GM21825 (cell line): ENCODE measurements around the gene RASIP1.
"Not testable (repeated sequence)": the region's sequence is repeated elsewhere in the genome, so short reads cannot be mapped to it uniquely, and the experiment has no call there.

ENCODE experiments used
- ATAC-seq: cut with Tn5 transposase; IDR thresholded peaks from one replicate; pipeline ENCODE4 v1.9.1; 2021; ENCODE audit warnings: mild to moderate bottlenecking, moderate library complexity; ENCODE audit not compliant: unreplicated experiment

The RASIP1 gene

DNA sequence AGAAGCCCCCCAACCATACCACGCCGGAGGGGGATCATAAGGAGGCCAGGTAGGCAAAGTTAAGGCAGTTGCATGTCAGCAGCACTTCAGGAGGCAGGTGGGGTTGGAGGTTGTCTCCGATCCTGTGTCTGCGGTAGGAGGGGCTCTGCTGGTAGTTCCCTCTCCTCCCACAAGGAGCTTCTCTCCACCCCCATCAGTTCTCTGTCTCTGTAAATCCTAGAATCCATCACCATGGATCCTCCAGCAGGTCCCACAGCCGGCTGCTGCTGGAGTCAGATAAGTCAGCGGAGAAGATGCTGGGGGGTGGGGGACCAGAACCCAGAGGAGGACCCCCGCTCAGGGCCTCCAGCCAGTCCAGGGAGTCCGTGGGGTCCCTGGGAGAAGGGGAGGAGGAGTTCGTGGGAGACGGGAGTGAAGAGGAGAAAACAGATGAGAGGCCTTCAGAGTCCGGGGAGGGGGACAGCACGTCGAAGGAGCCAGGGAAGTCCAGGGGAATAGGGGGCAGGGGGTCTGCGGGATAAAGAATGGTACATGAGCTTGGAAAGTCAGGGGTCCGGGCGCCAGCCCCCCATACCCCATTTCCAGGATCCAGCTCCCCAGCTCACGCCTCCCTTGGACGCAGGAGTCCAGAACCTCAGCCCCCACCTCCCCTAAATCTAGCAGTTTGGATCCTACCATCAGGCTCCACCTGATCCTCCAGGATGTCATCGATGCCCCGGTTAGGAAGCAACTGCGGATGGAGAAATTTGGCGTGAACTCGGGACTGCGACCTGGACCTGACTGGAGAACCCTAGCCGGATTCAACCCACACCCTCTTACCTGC is 27.2 kb downstream of the RASIP1 start:
- no peak for ATAC-seq

DNA sequence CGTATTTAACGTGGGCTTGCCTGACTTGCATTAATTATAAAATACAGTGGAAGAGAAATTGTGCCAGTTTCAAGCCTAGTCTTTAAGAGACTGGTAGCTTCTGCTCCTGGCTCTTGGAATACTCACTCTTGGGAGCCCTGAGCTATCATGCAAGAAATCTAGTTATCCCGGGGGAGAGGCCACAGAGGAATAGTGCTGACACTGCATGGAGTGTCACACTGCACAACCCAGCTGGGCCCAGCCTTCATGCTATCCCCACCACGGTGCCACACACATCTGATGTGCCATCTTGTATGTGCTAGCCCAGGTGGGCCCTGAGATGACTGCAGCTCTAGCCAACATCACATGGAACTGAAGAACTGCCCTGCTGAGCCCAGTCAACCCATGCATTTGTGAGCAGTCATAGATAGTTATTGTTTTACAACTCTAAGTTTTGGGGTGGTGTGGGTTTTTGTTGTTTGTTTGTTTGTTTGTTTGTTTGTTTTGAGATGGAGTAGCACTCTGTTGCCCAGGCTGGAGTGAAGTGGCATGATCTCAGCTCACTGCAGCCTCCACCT is 29.2 kb downstream of the RASIP1 start:
- no peak for ATAC-seq

DNA sequence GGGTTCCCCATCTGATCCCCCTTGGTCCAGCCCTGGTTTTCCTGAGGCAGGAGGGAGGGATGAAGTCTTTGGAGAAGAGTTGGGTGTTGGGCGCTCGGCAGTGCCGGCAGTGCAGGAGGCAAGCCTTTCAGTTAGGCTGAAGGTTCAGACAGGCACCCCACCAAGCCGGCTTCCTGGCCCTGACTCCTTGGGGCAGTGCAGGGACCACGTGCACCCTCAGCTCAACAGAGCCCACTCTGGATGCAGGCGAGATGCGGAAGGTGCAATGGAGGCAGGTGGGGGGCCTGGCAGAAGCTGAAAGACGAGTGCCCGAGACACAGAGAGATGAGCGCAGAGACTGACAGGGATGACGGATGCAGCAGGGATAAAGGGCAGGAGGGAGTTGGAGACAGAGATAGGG is 31.9 kb downstream of the RASIP1 start:
- no peak for ATAC-seq

DNA sequence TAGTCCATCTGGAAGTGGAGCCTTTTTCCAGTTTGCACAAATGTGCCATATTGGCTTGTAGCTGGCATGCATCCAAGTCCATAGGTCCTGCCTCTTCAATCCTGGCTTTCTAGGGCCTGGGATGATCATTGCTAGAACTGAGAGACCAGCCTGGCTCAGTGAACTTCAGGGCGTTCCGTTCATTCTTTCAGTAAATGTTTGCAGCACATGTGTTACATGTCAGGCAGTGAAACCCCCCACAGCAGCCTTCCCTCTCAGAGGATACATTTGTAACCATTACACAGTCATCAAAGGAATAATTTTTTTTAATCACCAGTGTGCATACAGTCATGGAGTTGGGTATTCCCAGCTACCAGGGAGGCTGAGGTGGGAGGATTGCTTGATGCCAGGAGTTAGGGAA is 35.0 kb downstream of the RASIP1 start:
- ATAC-seq = no peak

DNA sequence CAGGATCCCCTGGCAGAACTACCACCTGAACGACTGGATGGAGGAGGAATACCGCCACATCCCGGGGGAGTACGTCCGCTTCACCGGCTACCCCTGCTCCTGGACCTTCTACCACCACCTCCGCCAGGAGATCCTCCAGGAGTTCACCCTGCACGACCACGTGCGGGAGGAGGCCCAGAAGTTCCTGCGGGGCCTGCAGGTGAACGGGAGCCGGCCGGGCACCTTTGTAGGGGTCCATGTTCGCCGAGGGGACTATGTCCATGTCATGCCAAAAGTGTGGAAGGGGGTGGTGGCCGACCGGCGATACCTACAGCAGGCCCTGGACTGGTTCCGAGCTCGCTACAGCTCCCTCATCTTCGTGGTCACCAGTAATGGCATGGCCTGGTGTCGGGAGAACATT is 37.1 kb downstream of the RASIP1 start:
- ATAC-seq = no peak

DNA sequence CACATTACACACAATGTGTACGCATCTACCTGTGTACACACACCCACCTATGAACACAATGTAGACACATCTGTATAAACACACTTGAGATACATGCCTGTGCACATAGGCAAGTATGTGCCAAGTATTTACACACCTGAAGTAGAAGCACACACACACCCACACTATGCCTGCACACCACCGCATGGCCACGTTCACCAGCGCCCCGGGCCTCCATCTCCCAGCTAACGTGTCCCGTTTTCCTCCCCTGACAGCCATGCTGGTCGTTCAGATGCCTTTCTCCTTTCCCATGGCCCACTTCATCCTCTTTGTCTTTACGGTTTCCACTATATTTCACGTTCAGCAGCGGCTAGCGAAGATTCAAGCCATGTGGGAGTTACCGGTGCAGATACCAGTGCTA is 37.7 kb downstream of the RASIP1 start:
- no peak for ATAC-seq

DNA sequence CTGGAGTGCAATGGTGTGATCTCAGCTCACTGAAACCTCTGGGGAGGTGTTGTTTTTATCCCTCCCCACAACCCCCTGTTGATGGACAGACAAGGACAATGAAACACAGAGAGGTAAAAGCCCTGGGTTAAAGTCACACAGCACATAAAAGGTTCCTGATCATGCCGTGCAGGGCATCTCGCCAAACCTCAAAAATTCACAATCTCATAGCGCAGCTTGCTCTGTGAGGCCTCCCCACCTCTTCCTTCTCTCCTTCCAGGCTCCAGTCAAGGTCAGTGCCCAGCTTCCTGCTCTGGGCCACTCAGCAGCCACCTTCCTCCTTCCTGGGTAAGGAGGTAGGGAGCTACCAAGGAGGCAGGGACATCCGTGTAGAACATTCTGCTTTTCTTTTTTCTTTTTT is 42.4 kb downstream of the RASIP1 start:
- ATAC-seq = no peak

DNA sequence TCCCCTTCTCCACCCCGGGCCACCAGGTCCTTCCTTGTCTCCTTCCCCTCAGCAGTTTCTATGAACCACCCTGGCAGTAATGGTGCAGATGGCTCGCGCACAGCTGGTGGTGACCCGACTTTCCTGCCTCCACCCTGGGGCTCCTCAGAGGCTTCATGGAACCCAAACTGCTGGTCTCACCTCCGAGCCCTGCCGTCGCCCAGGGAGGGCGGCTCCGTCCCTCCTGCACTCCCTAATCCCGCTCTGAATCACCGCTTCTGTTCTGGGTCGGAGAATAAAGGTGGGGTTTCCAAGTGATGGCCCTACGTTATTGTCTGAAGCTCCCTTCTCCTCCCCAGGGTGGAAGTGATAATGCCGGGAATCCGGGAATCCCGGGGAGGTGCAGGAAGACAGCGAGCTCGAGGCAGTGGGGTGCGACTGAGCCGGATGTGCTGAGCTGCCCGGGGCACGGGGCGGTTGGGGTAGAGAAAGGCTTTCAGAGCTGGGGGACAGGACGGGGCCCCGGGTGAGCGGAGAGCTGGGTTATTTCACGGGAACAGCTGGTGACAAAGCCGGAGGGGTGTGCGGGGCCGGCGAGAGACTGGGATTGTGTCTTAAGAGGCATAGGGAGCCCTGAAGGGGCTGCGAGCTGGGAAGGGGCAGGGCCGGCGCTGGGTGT is 43.9 kb downstream of the RASIP1 start:
- ATAC-seq = no peak

DNA sequence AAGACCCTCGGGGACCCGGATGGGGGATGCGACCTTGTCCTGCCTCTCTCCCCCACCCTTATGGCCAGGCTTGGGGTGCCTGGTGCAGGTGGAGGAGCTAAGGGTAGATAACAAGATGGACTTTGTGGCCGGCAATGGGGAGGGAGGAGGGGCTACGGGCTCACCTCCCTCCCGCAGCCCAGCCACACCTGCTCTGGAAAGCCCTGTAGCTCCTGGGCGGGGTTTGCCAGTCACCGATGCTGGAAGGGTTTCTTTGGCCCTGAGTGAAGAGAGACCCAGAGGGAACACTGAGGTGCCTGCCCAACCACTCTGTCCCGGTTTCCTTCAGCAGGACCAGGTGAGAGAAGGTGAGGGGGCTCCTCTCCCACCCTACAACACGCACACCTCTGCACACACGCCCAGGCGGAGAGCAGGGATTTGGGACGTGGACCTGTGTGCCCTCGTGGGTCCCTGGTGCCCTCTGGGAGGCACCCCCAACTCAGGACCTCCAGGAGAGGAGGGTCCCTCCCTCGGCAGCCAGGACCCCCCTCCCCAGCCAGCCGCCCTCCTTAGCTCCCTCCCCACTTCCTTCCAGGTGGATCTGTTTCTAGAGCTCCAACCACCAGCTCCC is 44.6 kb downstream of the RASIP1 start, which contains the start of gene FUT2:
Gene FUT2 (plus strand): TSS at position 229 of the 610 bp plus-strand sequence. CDS start 6,986 bp downstream, outside the sequence.
- ATAC-seq = no peak

DNA sequence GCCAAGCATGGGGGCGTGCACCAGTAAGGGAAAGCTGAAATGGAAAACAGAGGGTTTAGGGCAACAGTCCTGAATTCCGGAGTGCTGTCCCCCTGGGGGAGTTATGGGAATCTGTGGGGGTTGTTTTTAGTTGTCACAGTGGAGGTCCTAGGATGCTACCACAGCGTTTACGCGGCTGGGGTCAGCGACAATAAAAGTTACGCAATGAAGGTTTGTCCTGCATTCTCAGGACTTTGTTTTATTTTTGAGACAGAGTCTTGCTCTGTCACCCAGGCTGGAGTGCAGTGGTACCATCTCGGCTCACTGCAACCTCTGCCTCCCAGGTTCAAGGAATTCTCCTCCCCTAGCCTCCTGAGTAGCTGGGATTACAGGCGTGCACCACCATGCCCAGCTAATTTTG is 46.8 kb downstream of the RASIP1 start:
- ATAC-seq = not testable (repeated sequence)

DNA sequence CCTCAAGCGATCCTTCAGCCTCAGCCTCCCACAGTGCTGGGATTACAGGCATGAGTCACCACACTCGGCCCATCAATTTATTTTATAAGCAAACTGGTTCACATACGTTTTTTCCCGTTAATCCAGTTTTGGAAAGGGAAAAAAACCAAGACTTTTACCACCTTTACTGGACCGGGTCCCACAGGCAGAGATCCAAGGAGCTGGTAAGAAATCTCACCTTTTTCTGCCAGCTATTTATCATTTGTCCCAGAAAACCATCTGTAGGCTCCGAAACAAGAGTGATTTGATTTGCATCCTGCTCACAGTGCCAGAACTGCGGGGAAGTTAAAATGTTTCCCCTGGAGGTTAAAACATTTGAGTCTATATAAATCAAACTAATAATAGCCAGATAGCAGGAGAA is 51.0 kb downstream of the RASIP1 start:
- no peak for ATAC-seq

DNA sequence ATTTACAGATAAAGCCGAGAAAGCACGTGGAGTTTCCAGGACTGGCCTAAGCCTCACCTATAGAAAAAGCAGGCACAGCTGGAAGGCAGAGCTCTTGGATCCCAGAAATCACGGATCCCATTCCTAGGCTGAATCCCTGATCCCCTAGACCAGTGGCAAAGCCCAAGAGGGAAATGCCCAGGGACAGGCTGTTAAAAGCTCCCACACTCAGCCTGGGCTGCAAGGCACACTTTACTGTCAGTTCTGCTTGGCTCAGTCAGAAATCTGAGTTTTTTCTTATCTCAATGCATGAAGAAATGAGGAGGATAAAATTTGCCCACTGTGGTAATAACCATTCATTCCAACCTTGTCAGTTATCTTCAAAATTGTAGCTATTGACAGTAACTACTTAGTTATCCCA is 52.6 kb downstream of the RASIP1 start:
- no peak for ATAC-seq

DNA sequence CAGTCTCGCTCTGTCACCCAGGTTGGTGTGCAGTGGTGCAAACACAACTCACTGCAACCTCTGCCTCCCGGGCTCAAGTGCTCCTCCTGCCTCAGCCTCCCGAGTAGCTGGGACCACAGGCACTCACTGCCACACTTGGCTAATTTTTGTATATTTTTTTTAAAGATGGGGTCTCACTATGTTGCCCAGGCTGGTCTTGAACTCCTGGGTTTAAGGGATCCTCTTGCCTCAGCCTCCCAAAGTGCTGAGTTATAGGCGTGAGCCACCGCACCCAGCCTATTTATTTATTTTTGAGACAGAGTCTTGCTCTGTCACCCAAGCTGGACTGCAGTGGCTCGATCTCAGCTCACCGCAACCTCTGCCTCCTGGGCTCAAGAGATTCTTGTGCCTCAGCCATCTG is 53.8 kb downstream of the RASIP1 start:
- not testable (repeated sequence) for ATAC-seq

DNA sequence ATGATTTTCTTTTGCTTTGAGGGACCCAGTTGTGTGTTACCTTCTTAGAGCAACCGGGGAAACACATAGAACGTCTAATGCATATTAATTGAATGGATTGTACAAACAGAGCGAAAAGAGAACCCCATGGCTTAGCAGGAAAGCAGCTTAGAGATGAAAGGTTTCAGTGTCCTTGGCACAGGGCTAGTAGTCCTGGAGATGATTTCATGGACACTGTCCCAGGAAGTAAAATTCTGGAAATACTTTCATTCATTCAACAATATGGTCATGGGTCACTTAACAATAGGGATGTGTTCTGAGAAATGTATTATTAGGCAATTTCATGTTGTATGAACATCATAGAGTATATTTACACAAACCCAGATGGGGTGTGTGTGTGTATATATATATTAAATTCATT is 54.3 kb downstream of the RASIP1 start:
- no peak for ATAC-seq

DNA sequence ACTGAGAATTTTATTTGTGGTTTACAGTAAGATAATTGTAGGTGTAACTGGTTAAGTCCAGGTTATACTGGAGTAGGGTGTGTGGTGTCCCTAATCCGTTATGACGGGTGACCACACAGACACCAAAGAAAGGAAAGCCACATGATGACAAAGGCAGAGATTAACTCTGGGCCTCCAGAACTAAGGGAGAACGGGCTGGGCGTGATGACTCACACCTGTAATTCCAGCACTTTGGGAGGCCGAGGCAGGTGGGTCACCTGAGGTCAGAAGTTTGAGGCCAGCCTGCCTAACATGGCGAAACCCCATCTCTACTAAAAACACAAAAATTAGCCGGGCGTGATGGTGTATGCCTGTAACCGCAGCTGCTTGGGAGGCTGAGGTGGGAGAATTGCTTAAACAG is 54.8 kb downstream of the RASIP1 start:
- ATAC-seq = no peak

DNA sequence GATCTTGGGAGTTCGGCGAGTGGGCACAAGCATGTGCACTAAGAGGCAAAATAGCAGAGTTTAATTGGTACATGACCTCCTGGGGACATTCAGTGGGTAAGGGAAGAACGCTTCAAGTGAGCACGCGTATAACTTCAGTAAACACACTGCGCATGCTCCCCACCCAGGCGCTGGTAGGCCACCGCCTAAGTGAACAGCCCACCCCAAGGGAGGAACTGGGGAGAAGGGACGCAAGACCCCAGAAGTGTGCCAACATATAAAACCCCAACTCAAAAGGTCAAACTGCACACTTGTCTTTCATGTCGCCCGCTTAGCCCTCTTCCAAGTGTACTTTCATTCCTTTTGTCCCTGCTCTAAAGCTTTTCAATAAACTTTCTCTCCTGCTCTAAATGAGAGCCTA is 57.1 kb downstream of the RASIP1 start:
- no peak for ATAC-seq

DNA sequence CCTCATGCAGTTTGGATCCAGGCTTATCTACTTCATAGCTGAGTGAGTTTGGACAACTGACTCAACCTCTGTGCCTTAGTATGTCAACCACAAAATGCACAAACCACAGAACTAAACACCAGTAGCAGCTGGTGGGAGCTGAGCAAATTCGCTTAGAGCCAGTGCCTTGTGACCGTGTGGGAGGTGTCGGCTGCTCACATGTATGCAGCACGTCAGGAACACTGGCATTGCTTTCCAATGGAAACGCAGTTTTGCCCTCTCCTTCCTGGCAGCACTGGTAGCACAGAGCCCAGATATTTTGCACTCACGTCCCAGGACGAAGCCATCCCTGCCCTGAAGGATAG is 59.3 kb downstream of the RASIP1 start:
- ATAC-seq = no peak

DNA sequence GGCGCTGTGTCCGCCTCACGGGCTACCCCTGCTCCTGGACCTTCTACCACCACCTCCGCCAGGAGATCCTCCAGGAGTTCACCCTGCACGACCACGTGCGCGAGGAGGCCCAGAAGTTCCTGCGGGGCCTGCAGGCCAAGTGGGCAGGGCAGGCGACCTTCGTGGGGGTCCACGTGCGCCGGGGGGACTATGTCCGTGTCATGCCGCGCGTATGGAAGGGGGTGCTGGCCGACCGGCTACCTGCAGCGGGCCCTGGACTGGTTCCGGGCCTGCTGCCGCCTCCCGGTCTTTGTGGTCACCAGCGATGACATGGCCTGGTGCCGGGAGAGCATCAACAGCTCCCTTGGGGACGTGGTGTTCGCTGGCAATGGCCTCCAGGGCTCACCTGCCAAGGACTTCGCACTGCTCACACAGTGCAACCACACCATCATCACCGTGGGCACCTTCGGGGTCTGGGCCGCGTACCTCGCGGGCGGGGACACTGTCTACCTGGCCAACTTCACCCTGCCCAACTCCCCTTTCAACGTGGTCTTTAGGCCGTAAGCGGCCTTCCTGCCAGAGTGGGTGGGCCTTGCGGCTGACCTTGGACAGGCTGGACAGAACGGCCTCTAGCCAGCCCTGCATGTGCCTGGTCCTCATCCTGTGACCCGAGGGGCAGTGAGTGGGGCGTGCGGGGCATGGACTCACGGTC is 59.8 kb downstream of the RASIP1 start:
- ATAC-seq = no peak

DNA sequence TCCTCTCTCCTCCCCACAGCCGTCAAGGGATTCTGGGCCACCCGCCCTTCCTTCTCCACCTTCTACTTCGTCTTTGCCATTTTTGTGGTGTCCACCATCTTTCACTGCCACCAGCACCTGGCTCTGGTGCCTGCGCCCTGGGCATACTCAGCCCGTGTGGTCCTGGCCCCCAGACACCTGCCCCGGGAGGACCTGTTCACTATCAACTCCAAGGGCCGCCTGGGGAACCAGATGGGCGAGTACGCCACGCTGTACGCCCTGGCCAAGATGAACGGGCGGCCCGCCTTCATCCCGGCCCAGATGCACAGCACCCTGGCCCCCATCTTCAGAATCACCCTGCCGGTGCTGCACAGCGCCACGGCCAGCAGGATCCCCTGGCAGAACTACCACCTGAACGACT is 60.4 kb downstream of the RASIP1 start:
- not testable (repeated sequence) for ATAC-seq

DNA sequence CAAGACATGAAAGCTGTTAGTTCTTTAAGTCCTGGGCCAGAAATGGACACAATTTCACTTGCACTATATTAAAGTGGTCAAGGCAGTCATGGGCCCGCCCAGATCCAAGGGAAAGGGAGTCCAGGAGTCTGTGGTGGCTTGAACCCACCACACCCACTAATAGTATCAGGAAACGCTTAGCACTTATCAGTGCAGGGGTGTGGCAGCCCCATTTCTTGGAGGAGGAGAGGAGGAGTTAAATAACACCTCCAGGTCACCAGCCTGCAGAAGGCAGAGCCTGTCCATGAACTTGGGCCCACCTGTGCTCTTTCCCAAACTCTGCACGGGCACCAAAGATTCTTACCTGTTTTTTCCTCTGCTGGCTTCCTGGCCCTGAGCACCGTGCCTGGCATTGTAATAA is 62.2 kb downstream of the RASIP1 start:
- ATAC-seq = no peak

DNA sequence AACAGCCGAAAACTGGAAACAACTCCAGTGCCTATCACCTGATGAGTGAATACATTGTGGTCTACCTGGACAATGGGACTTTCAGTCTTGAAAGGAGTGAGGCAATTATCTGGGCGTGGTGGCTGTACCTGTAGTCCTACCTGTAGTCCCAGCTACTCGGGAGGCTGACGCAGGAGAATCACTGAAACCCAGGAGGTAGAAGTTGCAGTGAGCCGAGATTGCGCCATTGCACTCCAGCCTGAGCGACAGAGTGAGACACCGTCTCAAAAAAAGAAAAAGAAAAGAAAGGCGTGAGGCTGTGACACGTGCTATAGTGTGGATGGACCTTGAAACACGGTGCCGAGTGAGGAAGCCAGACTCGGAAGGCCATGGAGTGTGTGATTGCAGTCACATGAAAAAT is 63.5 kb downstream of the RASIP1 start:
- ATAC-seq = no peak
